ENCODE measurements around the gene ACSS1. TPM values are rescaled to one million over a fixed set of nuclear protein-coding genes. Genes with fewer than 3 reads are reported as not detected.

The ACSS1 gene
- total RNA-seq, 1 experiment from 2014 or later, result 0.61 TPM

- no CpG with 5 or more reads among the region's 4 CpGs for WGBS (ENCODE audit: extremely low coverage, insufficient read length, low lambda C conversion rate)
- H3K27me3 ChIP-seq (ENCODE audit: insufficient read depth, low read length), result no peaks in the 10 kb centered on the region; the same call in 1 of the 2 replicates
- no peak overlapping the region for H3K14ac ChIP-seq (ENCODE audit: insufficient read depth, low read length)
- Mint-ChIP-seq H3K36me3 (ENCODE audit: insufficient read depth in 1 of 3, low read depth in 3 of 3) (no peaks in the 10 kb centered on the region), H3K27ac (no peak overlapping the region), H3K27me3 (ENCODE audit: low read depth) (peaks cover 72% of the 10 kb centered on the region), H3K4me3 (no peak overlapping the region), H3K9me3 (no peaks in the 10 kb centered on the region; a peak in 1 of 5 replicates), H3K4me1 (peaks cover 7 to 8% of the 10 kb centered on the region in 2 experiments)
- peak; percentile 41 for DNase-seq
- H3K27ac ChIP-seq (ENCODE audit: insufficient read length, low read depth, low read length), result no peak overlapping the region
- H3K4me1 ChIP-seq (ENCODE audit: insufficient read depth, low read length), result no peaks in the 10 kb centered on the region; the same call in 1 of the 2 replicates
- H2BK20ac ChIP-seq (ENCODE audit: low read depth, low read length, poor library complexity, severe bottlenecking), result no peak overlapping the region
- no peak overlapping the region for H4K5ac ChIP-seq (ENCODE audit: insufficient read length, low read depth, low read length)
- no peaks in the 10 kb centered on the region for H3K79me2 ChIP-seq (ENCODE audit: insufficient read depth, low read length)
- H3K79me1 ChIP-seq (ENCODE audit: insufficient read depth, low read depth, low read length, poor library complexity, severe bottlenecking), result no peaks in the 10 kb centered on the region
- H3K18ac ChIP-seq (ENCODE audit: insufficient read length, low read depth, low read length), result no peak overlapping the region
- H2AFZ ChIP-seq (ENCODE audit: low read length), result no peak overlapping the region
- no peak overlapping the region for H2BK5ac ChIP-seq (ENCODE audit: insufficient read length, low read length)
- no peaks in the 10 kb centered on the region for H3K23me2 ChIP-seq (ENCODE audit: insufficient read length, low read depth, low read length, poor library complexity, severe bottlenecking)
- H4K20me1 ChIP-seq (ENCODE audit: control insufficient read depth, insufficient read depth, insufficient read length), result peaks cover 2% of the 10 kb centered on the region
- no peak overlapping the region for H2BK15ac ChIP-seq (ENCODE audit: low read depth, low read length)
- no peak overlapping the region for H3T11ph ChIP-seq (ENCODE audit: low read length)
- no peak overlapping the region for H3K9ac ChIP-seq (ENCODE audit: extremely low read depth, insufficient read length, low read length)
- H3K9me3 ChIP-seq (ENCODE audit: control insufficient read depth, low read depth, low read length), result no peaks in the 10 kb centered on the region
- no peak overlapping the region for H4K91ac ChIP-seq (ENCODE audit: insufficient read length, low read depth, low read length)
- no peak overlapping the region for H4K8ac ChIP-seq (replicated peaks; ENCODE audit: insufficient read length, low read depth, low read length)
- H2BK120ac ChIP-seq (ENCODE audit: low read depth, low read length, poor library complexity, severe bottlenecking), result no peak overlapping the region
- H3K56ac ChIP-seq (ENCODE audit: insufficient read length, low read depth, low read length), result no peak overlapping the region
- H3K23ac ChIP-seq (ENCODE audit: insufficient read length, low read depth, low read length), result no peak overlapping the region
- H2BK12ac ChIP-seq (ENCODE audit: insufficient read length, low read depth, low read length), result no peak overlapping the region
- no peak overlapping the region for H2AK5ac ChIP-seq (ENCODE audit: insufficient read length, low read length)
- H3K4me2 ChIP-seq (ENCODE audit: insufficient read depth, insufficient read length, low read length), result no peak overlapping the region
- no peak overlapping the region for H3K4ac ChIP-seq (ENCODE audit: low read depth, low read length)
- TF ChIP-seq CTCF (conservative IDR thresholded peaks at IDR 0.05), result no peak
Measured at GRCh38 chr20:25071734-25072133, 13.8 kb upstream of the ACSS1 start.

All from H9 (cell line).